ENCODE results near the gene CHFR. TPM values are rescaled to one million over a fixed set of nuclear protein-coding genes. Genes with fewer than 3 reads are reported as not detected.
A peak's percentile ranks its signal among the peaks of the same experiment; 100 is the strongest.
"Not testable (repeated sequence)": the region's sequence is repeated elsewhere in the genome, so short reads cannot be mapped to it uniquely, and the experiment has no call there.

Gene CHFR
- total and polyA plus RNA-seq, 9 of the 15 experiments (the other 6 are each of a cell fraction or from before 2014, with no cell fraction given): 0.61 to 33.9 (median 19.3) TPM

DNA sequence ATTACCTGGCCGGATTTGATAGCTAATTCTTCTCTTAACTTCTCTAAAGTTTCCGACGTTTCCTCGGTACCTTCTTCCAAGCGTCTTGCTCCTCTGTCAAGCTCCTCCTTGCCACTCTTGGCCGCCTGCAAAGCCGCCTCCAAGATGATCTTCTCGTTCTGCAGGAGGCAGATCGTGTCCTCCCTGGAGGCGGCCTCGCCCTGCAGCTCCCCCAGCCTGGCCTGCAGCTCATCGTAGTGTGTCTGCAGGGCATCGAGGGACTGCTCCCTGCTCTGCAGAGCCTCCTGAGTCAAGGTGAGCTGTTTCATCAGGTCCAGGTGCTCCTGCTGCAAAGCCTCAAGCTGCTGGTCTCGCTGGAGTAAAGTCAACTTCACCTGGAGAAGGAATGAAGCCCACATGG, 91.6 kb downstream of the CHFR start:
- BruUV-seq (replicated peaks): TSS peak; percentile 36
- no peak overlapping the region for H3K27ac ChIP-seq (ENCODE audit: extremely low read depth, low read depth, low read length)
- no peaks in the 10 kb centered on the region for H3K9me1 ChIP-seq (ENCODE audit: control insufficient read depth, insufficient read depth, low read length)
- DNase-seq (ENCODE audit: extremely low read depth in 1 of 4, low spot score in 3 of 4) (no peak), ATAC-seq (no peak), FAIRE-seq (no peak)
- H4K20me1 ChIP-seq (replicated peaks; ENCODE audit: control insufficient read depth, insufficient read depth, low read length): no peaks in the 10 kb centered on the region
- no peaks in the 10 kb centered on the region for H3K4me1 ChIP-seq (replicated peaks in 1 of 2; ENCODE audit: control insufficient read depth in 2 of 2, insufficient read depth in 2 of 2, low read length in 2 of 2)
- H3K9ac ChIP-seq (ENCODE audit: insufficient read depth in 1 of 2, low read depth in 2 of 2, low read length in 2 of 2): no peak overlapping the region; a peak in 1 of 4 replicates
- intact Hi-C loops (cut with micrococcal nuclease) (no loop called here), in situ Hi-C loops (cut with MboI) (no loop called here)
- H3K4me3 ChIP-seq: no peak overlapping the region
- peaks cover 67% of the 10 kb centered on the region; the same call in 2 of the 3 replicates for H3K36me3 ChIP-seq (ENCODE audit: control insufficient read depth, insufficient read depth, low read length)
- H3K9me3 ChIP-seq (replicated peaks; ENCODE audit: control insufficient read depth, insufficient read depth, low read depth, low read length): no peaks in the 10 kb centered on the region
- no peaks in the 10 kb centered on the region for H3K79me2 ChIP-seq (ENCODE audit: control insufficient read depth, insufficient read depth, low read length)
- H3K4me2 ChIP-seq (ENCODE audit: insufficient read depth, low read length): no peak overlapping the region
- 95% methylated on average over 14 of the region's 14 CpGs for WGBS (ENCODE audit: insufficient coverage, low coverage, missing lambda C conversion rate)
- H2AFZ ChIP-seq (ENCODE audit: low read depth, low read length): no peak overlapping the region
- H3K27me3 ChIP-seq (ENCODE audit: control insufficient read depth in 2 of 2, insufficient read depth in 2 of 2, low read length in 2 of 2): no peaks in the 10 kb centered on the region
- ChIA-PET CTCF (ENCODE audit: low intra/inter-chr PET ratio) (no interaction called here), POLR2A (interaction anchor here (1.0 kb wide), 1 partner anchor 10 kb away, joined by 4 read pairs; no protein-coding TSS in a partner anchor)
- no peak for TF ChIP-seq ZNF253 (CRISPR knock-in tag; conservative IDR thresholded peaks at IDR 0.05)
- TF ChIP-seq HDAC6 (IDR thresholded peaks at IDR 0.05; ENCODE audit: low read depth, low read length): no peak
- no peak for TF ChIP-seq ZFP1 (CRISPR knock-in tag; IDR thresholded peaks at IDR 0.05)
- TF ChIP-seq PATZ1 (CRISPR knock-in tag; IDR thresholded peaks at IDR 0.05; ENCODE audit: borderline replicate concordance): no peak
- 0 out of 2 replicates have a peak, but pooled peaks have one; percentile 21 for TF ChIP-seq POLR2G (IDR thresholded peaks at IDR 0.05; ENCODE audit: low read depth, low read length)
- no peak for TF ChIP-seq ZNF668 (CRISPR knock-in tag; IDR thresholded peaks at IDR 0.05)
- TF ChIP-seq SAFB (IDR thresholded peaks at IDR 0.05; ENCODE audit: borderline replicate concordance, low read depth, low read length): no peak
- no peak for TF ChIP-seq U2AF2 (optimal IDR thresholded peaks at IDR 0.05; ENCODE audit: low read depth, low read length)

DNA sequence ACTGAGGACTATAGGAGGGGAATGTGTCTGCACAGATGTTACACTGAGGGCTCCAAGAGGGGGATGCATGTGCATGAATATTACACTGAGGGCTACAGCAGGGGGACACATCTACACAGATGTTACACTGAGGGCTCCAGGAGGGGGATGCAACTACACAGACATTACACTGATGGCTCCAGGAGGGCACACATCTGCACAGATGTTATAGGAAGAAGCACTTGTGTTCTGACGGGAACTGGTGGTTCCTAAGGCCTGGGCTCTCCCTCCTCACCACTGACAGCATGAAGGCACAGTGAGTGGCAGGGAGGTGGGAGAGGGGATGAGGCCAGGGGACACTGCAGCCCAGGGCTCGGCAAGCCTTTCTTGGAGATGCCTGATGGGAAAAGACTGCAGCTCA, 95.5 kb downstream of the CHFR start:
- ATAC-seq; BruUV-seq (replicated peaks); H3K4me1 ChIP-seq (replicated peaks in 1 of 2; ENCODE audit: control insufficient read depth in 2 of 2, insufficient read depth in 2 of 2, low read length in 2 of 2); H4K20me1 ChIP-seq (replicated peaks; ENCODE audit: control insufficient read depth, insufficient read depth, low read length); H3K9me1 ChIP-seq (ENCODE audit: control insufficient read depth, insufficient read depth, low read length); in situ Hi-C loops (cut with MboI); POLR2A ChIA-PET; intact Hi-C loops (cut with micrococcal nuclease); H3K9ac ChIP-seq (ENCODE audit: insufficient read depth in 1 of 2, low read depth in 2 of 2, low read length in 2 of 2); DNase-seq (ENCODE audit: extremely low read depth in 1 of 4, low spot score in 3 of 4); CTCF ChIA-PET (ENCODE audit: low intra/inter-chr PET ratio); H2AFZ ChIP-seq (ENCODE audit: low read depth, low read length); FAIRE-seq; H3K27me3 ChIP-seq (ENCODE audit: control insufficient read depth in 2 of 2, insufficient read depth in 2 of 2, low read length in 2 of 2); H3K4me2 ChIP-seq (ENCODE audit: insufficient read depth, low read length); H3K27ac ChIP-seq (ENCODE audit: extremely low read depth, low read depth, low read length); H3K4me3 ChIP-seq; H3K79me2 ChIP-seq (ENCODE audit: control insufficient read depth, insufficient read depth, low read length); H3K9me3 ChIP-seq (replicated peaks; ENCODE audit: control insufficient read depth, insufficient read depth, low read depth, low read length): not testable (repeated sequence)
- WGBS (ENCODE audit: insufficient coverage, low coverage, missing lambda C conversion rate): 100% methylated on average over 2 of the region's 2 CpGs
- peaks cover 56% of the 10 kb centered on the region; the same call in 2 of the 3 replicates for H3K36me3 ChIP-seq (ENCODE audit: control insufficient read depth, insufficient read depth, low read length)

Measured in K562 (cell line).